Smooth muscle cell (in vitro differentiated cells): ENCODE measurements around the gene DGKH. TPM values are rescaled to one million over a fixed set of nuclear protein-coding genes. Genes with fewer than 3 reads are reported as not detected.

Source experiments
- DNase-seq: peaks from one replicate; lab custom pipeline; 2025; ENCODE audit not compliant: unreplicated experiment; lab: John Stamatoyannopoulos, UW
- H2AFZ ChIP-seq: fragments of 200-600 bp; sonication (generic); 2 replicates; pipeline ENCODE4 v1.6.0; 2016; ENCODE audit warnings: antibody characterized with exemption, low read depth, mild to moderate bottlenecking
- H3F3A ChIP-seq: fragments of 200-600 bp; sonication (generic); 2 replicates; pipeline ENCODE4 v1.6.0; 2017; ENCODE audit warnings: antibody characterized with exemption, low read depth
- H3K27ac ChIP-seq: fragments of 200-600 bp; sonication (generic); 2 replicates; pipeline ENCODE4 v1.5.1; 2016; ENCODE audit warnings: low read depth, mild to moderate bottlenecking
- H3K27me3 ChIP-seq: fragments of 200-600 bp; sonication (generic); 2 replicates; pipeline ENCODE4 v1.6.1; 2016; ENCODE audit warnings: low read depth, mild to moderate bottlenecking
- H3K36me3 ChIP-seq: fragments of 200-600 bp; sonication (generic); 2 replicates; pipeline ENCODE4 v1.5.1; 2016; ENCODE audit warnings: low read depth
- H3K4me1 ChIP-seq: fragments of 200-600 bp; sonication (generic); 2 replicates; pipeline ENCODE4 v1.5.1; 2016; ENCODE audit warnings: low read depth
- H3K4me2 ChIP-seq: fragments of 200-600 bp; sonication (generic); 2 replicates; pipeline ENCODE4 v1.6.0; 2016; ENCODE audit warnings: mild to moderate bottlenecking
- H3K4me3 ChIP-seq: fragments of 200-600 bp; sonication (generic); 2 replicates; pipeline ENCODE4 v1.5.1; 2016; ENCODE audit warnings: mild to moderate bottlenecking
- H3K79me2 ChIP-seq: fragments of 200-600 bp; sonication (generic); 2 replicates; pipeline ENCODE4 v1.6.0; 2016; ENCODE audit warnings: low read depth, mild to moderate bottlenecking
- H3K9ac ChIP-seq: fragments of 200-600 bp; sonication (generic); 2 replicates; pipeline ENCODE4 v1.6.0; 2016; ENCODE audit warnings: low read depth
- H3K9me3 ChIP-seq: fragments of 200-600 bp; sonication (generic); replicated peaks from 2 replicates; pipeline ENCODE4 v1.5.1; 2016; ENCODE audit warnings: low read depth
- H4K20me1 ChIP-seq: fragments of 200-600 bp; sonication (generic); 2 replicates; pipeline ENCODE4 v1.6.0; 2016; ENCODE audit warnings: low read depth
- CTCF ChIP-seq: fragments of 200-600 bp; sonication (generic); IDR thresholded peaks from 2 replicates; pipeline ENCODE4 v1.5.1; 2017; ENCODE audit warnings: borderline replicate concordance, mild to moderate bottlenecking, antibody characterized with exemption; ENCODE audit not compliant: insufficient read depth, poor library complexity, severe bottlenecking
- WGBS: methylation state at CpG from one replicate; pipeline ENCODE4 v1.1.7; 2016; ENCODE audit warnings: low lambda C conversion rate; 5-methylcytosine and 5-hydroxymethylcytosine counted together
- polyA plus RNA-seq: library from polyadenylated mRNA; unstranded; fragments of >200 nt; fragmentation: Nextera tagmentation; extraction: Ambion mirVana; gene quantifications from 2 replicates; pipeline ENCODE4 v1.2.1, GENCODE V29; 2016
- total RNA-seq: library from RNA; depleted of rRNA; stranded (reverse); fragments of >200 nt; gene quantifications from 2 replicates; pipeline ENCODE4 v1.2.3, GENCODE V29; 2014

DGKH gene
- total and polyA plus RNA-seq, 2 experiments from 2014 or later, result 1.3 to 6.8 TPM

GRCh38 chr13:42276683-42277082 is 228.2 kb downstream of the DGKH start:
- Histone ChIP-seq H3F3A (no peaks in the 10 kb centered on the region), H3K36me3 (no peaks in the 10 kb centered on the region), H4K20me1 (peaks cover 26% of the 10 kb centered on the region), H3K4me2 (peak overlapping the region; percentile 3), H3K79me2 (peaks cover 79% of the 10 kb centered on the region), H3K9ac (no peak overlapping the region), H3K27ac (no peak overlapping the region), H3K4me1 (peaks cover 19% of the 10 kb centered on the region), H3K9me3 (no peaks in the 10 kb centered on the region), H2AFZ (no peak overlapping the region), H3K27me3 (no peaks in the 10 kb centered on the region), H3K4me3 (no peak overlapping the region)
- DNase-seq, result no peak
- TF ChIP-seq CTCF, result no peak
- 55% methylated on average over 3 of the region's 3 CpGs for WGBS

- Histone ChIP-seq H3K4me2 (peak overlapping the region; percentile 3), H3K9ac (no peak overlapping the region), H3K27ac (no peak overlapping the region), H3K36me3 (no peaks in the 10 kb centered on the region), H3K4me1 (peaks cover 17% of the 10 kb centered on the region), H3K9me3 (no peaks in the 10 kb centered on the region), H2AFZ (no peak overlapping the region), H3K4me3 (no peak overlapping the region), H3K79me2 (peaks cover 86% of the 10 kb centered on the region), H3K27me3 (no peaks in the 10 kb centered on the region), H4K20me1 (peaks cover 26% of the 10 kb centered on the region), H3F3A (no peaks in the 10 kb centered on the region)
- DNase-seq, result no peak
- 83% methylated on average over 7 of the region's 7 CpGs for WGBS
- no peak for TF ChIP-seq CTCF
These were observed 229.3 kb downstream of the DGKH start for GRCh38 chr13:42277618-42278276.

- H3K9ac ChIP-seq, result no peak overlapping the region
- H3K9me3 ChIP-seq, result no peaks in the 10 kb centered on the region
- no peaks in the 10 kb centered on the region for H3K36me3 ChIP-seq
- no peak overlapping the region for H2AFZ ChIP-seq
- TF ChIP-seq CTCF, result no peak
- 62% methylated on average over 6 of the region's 6 CpGs for whole genome bisulfite sequencing
- no peak overlapping the region for H3K27ac ChIP-seq
- no peaks in the 10 kb centered on the region for H3F3A ChIP-seq
- peaks cover 35% of the 10 kb centered on the region for H4K20me1 ChIP-seq
- peaks cover 6% of the 10 kb centered on the region for H3K4me1 ChIP-seq
- H3K4me3 ChIP-seq, result no peak overlapping the region
- H3K79me2 ChIP-seq, result peaks cover 85% of the 10 kb centered on the region
- DNase-seq, result no peak
- peak overlapping the region; percentile 2 for H3K4me2 ChIP-seq
- no peaks in the 10 kb centered on the region for H3K27me3 ChIP-seq
These were observed 230.6 kb downstream of the DGKH start for GRCh38 chr13:42279080-42279479.

GRCh38 chr13:42279986-42280385 is 231.5 kb downstream of the DGKH start:
- Histone ChIP-seq H3K27ac (no peak overlapping the region), H3K4me3 (no peak overlapping the region), H3K79me2 (peaks cover 86% of the 10 kb centered on the region), H2AFZ (no peak overlapping the region), H3K4me1 (peaks cover 6% of the 10 kb centered on the region), H4K20me1 (peaks cover 44% of the 10 kb centered on the region), H3K36me3 (no peaks in the 10 kb centered on the region), H3F3A (no peaks in the 10 kb centered on the region), H3K9ac (no peak overlapping the region), H3K4me2 (no peak overlapping the region), H3K9me3 (no peaks in the 10 kb centered on the region), H3K27me3 (no peaks in the 10 kb centered on the region)
- DNase-seq, result no peak
- 73% methylated on average over 1 of the region's 1 CpG for WGBS
- TF ChIP-seq CTCF, result no peak
